G401 (cell line): ENCODE results near the gene UBE2G1. TPM values are rescaled to one million over a fixed set of nuclear protein-coding genes. Genes with fewer than 3 reads are reported as not detected.

Experiments used
- DNase-seq: peaks from one replicate; pipeline ENCODE4 v3.0.0-alpha.2; 2015; ENCODE audit warnings: low spot score
- in situ Hi-C: cut with HindIII; loops from 2 replicates; pipeline ENCODE4 v1.10.0; 2016; ENCODE audit warnings: low sequenced_read_pairs, mixed read lengths
- total RNA-seq: library from RNA; depleted of rRNA; stranded (reverse); fragments of >200 nt; shearing (Covaris generic); gene quantifications from 2 replicates; pipeline ENCODE4 v1.2.3, GENCODE V29; 2014; rRNA removed

UBE2G1 gene
- total RNA-seq, 1 experiment from 2014 or later: 70.9 TPM

DNA sequence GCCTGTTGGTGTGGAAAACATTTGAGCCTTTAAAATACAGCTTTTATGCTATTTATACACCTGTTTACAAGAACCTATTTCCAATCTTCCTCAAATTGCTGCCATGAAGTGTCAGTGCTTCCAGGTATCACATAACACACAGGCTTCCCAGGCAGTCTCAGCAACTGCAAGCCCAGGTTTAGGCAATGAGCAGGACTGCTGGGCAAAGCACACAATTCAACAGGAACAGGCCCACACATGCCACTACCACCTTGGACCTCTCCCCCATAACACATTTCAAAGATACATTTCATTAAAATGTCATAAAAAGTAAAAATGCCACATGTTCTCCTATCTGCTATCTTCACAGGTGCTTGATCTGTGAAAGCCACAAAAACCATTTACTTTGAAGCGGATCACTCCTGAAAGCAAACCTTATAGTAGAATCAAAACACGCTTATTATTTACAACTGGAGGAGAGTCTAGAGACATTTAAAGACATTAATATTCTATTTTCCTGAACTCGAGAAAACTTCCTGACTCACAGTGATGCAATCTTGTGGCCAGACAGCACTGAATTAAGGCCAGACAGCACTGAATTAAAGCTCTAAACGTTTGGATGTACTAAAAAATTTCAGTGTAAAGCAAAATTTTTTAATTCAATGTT is 134.2 kb downstream of the UBE2G1 start:
- no peak for DNase-seq
- in situ Hi-C loops: no loop called here

DNA sequence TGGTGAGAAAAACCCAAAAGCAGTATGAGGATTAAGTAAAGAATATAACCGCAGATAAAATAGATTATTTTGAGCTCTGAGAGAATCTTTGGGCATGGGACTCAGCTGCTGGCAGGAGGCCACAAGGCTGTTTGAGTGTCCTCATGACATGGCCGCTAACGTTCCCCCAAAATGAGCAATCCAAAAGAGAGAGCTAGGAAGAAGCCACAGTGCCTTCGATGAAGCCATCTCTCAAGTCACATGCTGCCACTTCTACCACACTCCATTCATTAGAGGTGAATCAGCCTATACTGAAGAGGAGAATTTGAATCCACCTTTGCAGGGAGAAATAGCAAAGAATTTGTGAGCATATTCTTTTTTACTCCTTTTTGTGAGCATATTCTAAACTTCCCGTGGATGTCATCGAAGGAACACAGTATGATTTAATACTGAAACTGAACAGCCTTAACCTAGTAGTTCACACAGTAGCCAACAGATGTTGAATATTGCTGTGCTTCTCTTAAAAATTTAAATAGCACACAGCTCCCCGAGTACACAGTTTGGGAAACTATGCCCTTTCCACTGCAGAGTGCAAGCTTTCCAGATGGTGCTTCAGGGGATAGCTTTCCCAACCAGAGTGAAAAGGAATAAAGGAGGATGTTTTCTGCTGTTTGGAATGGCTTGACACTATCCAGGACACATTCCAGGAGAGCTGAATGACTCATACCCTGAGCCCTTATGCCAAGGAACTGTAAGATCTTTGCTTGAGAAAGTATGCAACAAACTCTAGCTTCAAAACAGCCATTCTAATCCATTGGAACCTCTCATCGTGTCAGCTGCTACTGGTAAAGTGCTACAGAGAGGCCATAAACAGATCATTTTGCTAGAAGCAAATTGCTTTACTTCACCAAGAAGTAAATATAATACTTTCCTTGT is 136.6 kb downstream of the UBE2G1 start:
- peak; percentile 54 for DNase-seq
- in situ Hi-C loops: no loop called here

DNA sequence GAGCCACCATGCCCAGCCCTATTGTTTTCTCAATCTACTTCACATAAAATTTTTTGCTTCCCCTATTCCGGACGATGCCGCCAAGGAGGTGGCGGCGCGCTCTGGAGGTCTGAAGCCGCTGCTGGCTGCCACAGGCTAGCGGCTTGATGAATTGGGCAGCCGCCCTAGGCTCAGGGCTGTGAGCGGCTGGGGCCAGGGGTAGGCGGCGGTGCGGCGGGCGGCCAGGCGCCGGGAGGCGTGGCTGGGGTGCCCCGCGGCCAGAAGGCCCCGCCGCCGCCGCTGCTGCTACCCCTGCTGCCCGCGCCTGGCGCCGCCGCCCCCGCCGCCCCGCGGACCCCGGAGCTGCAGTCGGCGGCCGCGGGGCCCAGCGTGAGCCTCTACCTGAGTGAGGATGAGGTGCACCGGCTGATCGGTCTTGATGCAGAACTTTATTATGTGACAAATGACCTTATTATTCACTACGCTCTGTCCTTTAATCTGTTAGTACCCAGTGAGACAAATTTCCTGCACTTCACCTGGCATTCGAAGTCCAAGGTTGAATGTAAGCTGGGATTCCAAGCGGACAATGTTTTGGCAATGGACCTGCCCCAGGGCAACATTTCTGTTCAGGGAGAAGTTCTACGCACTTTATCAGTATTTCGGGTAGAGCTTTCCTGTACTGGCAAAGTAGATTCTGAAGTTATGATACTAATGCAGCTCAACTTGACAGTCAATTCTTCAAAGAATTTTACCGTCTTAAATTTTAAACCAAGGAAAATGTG is 144.4 kb downstream of the UBE2G1 start:
- in situ Hi-C loops: no loop called here
- no peak for DNase-seq

- DNase-seq: no peak
- in situ Hi-C loops: no loop called here
Measured at GRCh38 chr17:4221163-4221562, 145.3 kb downstream of the UBE2G1 start.

- no peak for DNase-seq
- in situ Hi-C loops: no loop called here
Measured at GRCh38 chr17:4220655-4221054, 145.8 kb downstream of the UBE2G1 start.

Other genes starting within 250 kb of the UBE2G1 start
- gene ZZEF1, start 223.6 kb downstream of the UBE2G1 start, total RNA-seq: 7.9 and 12.6 TPM in 2 replicates
- gene CYB5D2, start 223.5 kb downstream of the UBE2G1 start, total RNA-seq: 22.2 and 33.4 TPM in 2 replicates
- 13.3 and 22.2 TPM in 2 replicates for gene ANKFY1, start 102.7 kb downstream of the UBE2G1 start, total RNA-seq
- gene SPNS3, start 67.3 kb upstream of the UBE2G1 start, total RNA-seq: 0.12 and 1.2 TPM in 2 replicates
- 58.1 and 61.5 TPM in 2 replicates for gene SPNS2, start 132.2 kb upstream of the UBE2G1 start, total RNA-seq
- gene MYBBP1A, start 188.7 kb upstream of the UBE2G1 start, total RNA-seq: 89.3 and 91.6 TPM in 2 replicates
- gene GGT6, start 193.9 kb upstream of the UBE2G1 start, total RNA-seq: 5.3 TPM in 1 of 2 replicates, not detected in the other
- gene SMTNL2, start 217.9 kb upstream of the UBE2G1 start, total RNA-seq: not detected in 2 replicates